GM21786 (cell line): ENCODE data around the gene CXCL17.
"Not testable (repeated sequence)": the region's sequence is repeated elsewhere in the genome, so short reads cannot be mapped to it uniquely, and the experiment has no call there.

ENCODE experiments used
- ATAC-seq: cut with Tn5 transposase; IDR thresholded peaks from one replicate; pipeline ENCODE4 v1.9.1; 2021; ENCODE audit not compliant: unreplicated experiment

Gene CXCL17

GRCh38 chr19:42466521-42467182 is 23.9 kb upstream of the CXCL17 start:
- ATAC-seq, result no peak

GRCh38 chr19:42465827-42466280 is 23.1 kb upstream of the CXCL17 start:
- ATAC-seq, result peak; percentile 75

- ATAC-seq, result no peak
These were observed 19.1 kb upstream of the CXCL17 start for GRCh38 chr19:42461700-42462324.

- ATAC-seq, result not testable (repeated sequence)
These were observed 18.5 kb upstream of the CXCL17 start for GRCh38 chr19:42461231-42461630.

GRCh38 chr19:42459926-42460325 is 17.2 kb upstream of the CXCL17 start:
- no peak for ATAC-seq

- no peak for ATAC-seq
These were observed 12.9 kb upstream of the CXCL17 start for GRCh38 chr19:42455621-42456081.

GRCh38 chr19:42455086-42455485 is 12.3 kb upstream of the CXCL17 start:
- no peak for ATAC-seq

- ATAC-seq, result no peak
These were observed 9.8 kb upstream of the CXCL17 start for GRCh38 chr19:42452590-42452989.

GRCh38 chr19:42450314-42450934 is 7.7 kb upstream of the CXCL17 start:
- ATAC-seq, result peak; percentile 76

GRCh38 chr19:42448306-42448705 is 5.6 kb upstream of the CXCL17 start:
- ATAC-seq, result not testable (repeated sequence)

GRCh38 chr19:42445948-42446347 is 3.2 kb upstream of the CXCL17 start:
- no peak for ATAC-seq

- no peak for ATAC-seq
These were observed 1.2 kb upstream of the CXCL17 start for GRCh38 chr19:42443944-42444398.

GRCh38 chr19:42441049-42441445 is 1.7 kb downstream of the CXCL17 start:
- ATAC-seq, result no peak

- no peak for ATAC-seq
These were observed 2.2 kb downstream of the CXCL17 start for GRCh38 chr19:42440357-42441048.

- no peak for ATAC-seq
These were observed 6.7 kb downstream of the CXCL17 start for GRCh38 chr19:42436006-42436405.

GRCh38 chr19:42435316-42435715 is 7.4 kb downstream of the CXCL17 start:
- no peak for ATAC-seq

GRCh38 chr19:42433503-42434260 is 9.1 kb downstream of the CXCL17 start:
- ATAC-seq, result no peak

GRCh38 chr19:42431486-42431885 is 11.3 kb downstream of the CXCL17 start:
- no peak for ATAC-seq

- ATAC-seq, result no peak
These were observed 14.1 kb downstream of the CXCL17 start for GRCh38 chr19:42428676-42429075.

- no peak for ATAC-seq
These were observed 15.4 kb downstream of the CXCL17 start, which contains the start of gene LIPE for GRCh38 chr19:42427313-42427712. Gene LIPE, minus strand, starts transcription at chr19:42427388. Its CDS starts 239 bp downstream, at chr19:42427149.

- no peak for ATAC-seq
These were observed 16.1 kb downstream of the CXCL17 start for GRCh38 chr19:42426643-42427042.
